ENCODE data around the gene PIP5KL1.

Gene PIP5KL1, protein sequence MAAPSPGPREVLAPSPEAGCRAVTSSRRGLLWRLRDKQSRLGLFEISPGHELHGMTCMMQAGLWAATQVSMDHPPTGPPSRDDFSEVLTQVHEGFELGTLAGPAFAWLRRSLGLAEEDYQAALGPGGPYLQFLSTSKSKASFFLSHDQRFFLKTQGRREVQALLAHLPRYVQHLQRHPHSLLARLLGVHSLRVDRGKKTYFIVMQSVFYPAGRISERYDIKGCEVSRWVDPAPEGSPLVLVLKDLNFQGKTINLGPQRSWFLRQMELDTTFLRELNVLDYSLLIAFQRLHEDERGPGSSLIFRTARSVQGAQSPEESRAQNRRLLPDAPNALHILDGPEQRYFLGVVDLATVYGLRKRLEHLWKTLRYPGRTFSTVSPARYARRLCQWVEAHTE

GRCh38 chr9:127930231-127931091, at the start of gene PIP5KL1:
Gene PIP5KL1, minus strand, starts transcription at chr9:127930777. Its CDS starts 25 bp downstream, at chr9:127930752.
- DNase-seq, result peak; percentile 51 to 76

DNA sequence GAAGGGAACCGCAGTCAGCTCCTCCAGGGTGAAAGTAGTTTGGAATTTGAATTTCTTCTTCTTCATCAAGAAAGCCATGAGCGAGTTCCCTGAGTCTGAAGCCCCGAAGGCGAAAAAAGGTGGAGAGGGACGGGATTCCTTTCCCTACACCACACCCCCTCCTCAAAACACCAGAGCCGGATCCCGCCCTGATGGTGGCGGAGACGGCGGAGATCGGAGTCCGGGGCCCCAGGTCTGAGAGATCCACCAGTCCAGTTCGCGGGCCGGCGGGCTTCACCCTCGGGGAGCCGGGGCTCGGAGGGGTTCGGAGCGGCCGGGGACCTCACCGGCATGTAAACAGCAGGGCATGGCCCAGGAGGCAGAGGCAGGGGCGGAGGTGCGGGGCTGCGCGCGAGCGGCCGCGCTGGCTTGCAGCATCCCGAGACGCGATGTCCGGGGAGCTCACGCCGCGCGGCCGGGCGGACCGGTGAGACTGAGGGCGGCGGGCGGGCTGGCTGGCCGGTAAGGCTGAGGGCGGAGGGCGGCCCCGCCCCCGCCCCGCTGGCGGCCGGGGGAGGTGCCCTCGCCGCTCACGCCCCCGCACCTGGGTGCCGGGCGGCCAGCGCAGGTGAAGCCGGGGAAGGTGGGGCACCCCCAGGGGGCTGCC, 49.6 kb upstream of the PIP5KL1 start:
- DNase-seq, result no peak

GRCh38 chr9:127979333-127980059, 48.9 kb upstream of the PIP5KL1 start:
- DNase-seq, result no peak

DNA sequence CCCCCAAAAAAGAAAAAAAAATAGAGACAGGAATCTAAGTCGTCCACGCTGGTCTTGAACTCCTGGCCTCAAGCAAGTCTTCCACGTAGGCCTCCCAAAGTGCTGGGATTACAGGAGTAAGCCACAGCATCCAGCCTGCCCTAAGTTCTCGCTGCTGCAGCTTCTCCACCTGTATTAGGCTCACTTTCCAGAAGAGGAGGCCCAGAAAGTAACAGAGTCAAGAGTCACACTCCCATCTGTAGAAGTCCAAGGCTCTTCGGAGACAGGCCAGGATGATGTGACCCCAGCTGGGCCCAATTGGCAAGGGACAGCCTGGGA, 48.4 kb upstream of the PIP5KL1 start:
- DNase-seq, result no peak

- DNase-seq, result peak; percentile 35 to 81
Observed at GRCh38 chr9:127977884-127978647, 47.5 kb upstream of the PIP5KL1 start.

DNA sequence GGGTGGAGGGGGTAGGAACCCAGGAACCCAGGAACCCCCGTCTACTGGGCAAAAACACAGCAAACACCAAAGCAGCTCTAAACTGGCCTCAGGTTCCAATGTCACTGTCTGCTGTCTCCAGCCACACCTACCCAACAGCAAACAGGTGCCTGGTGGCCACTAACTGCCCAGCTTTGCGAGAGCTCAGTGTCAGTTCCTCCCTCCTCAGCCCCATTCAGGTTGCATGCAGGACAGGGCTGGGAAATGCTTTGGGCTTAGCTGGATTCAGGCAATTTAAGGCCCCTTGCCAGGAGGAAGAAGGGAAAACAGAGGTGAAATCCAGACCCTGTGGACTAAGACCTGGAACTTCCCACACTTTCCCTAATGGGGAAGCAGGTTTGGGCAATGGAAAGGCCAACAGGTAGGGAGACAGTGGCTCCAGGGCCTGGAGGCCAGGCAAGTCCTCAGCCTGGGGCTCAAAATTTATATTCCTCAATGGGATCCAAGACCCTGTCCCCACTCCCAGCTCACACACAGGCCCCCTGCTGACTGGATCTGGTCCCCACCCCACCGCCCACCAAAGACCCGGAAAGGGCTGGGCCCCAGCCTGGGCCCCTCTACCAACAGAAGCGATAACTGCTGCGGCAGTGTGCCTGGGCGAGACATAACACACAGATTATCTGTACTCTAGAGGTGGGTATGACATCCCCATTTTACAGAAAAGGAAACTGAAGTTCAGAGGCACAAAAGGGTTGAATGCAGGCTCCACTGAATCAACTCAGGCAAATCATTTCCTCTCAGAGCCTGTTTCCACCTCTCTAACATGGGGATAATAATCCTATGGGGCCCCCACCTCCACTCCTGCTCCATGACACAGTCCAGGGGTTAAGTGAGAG, 46.7 kb upstream of the PIP5KL1 start:
- DNase-seq, result peak; percentile 9 to 61

- no peak for DNase-seq
Observed at GRCh38 chr9:127976498-127976897, 45.9 kb upstream of the PIP5KL1 start.

DNA sequence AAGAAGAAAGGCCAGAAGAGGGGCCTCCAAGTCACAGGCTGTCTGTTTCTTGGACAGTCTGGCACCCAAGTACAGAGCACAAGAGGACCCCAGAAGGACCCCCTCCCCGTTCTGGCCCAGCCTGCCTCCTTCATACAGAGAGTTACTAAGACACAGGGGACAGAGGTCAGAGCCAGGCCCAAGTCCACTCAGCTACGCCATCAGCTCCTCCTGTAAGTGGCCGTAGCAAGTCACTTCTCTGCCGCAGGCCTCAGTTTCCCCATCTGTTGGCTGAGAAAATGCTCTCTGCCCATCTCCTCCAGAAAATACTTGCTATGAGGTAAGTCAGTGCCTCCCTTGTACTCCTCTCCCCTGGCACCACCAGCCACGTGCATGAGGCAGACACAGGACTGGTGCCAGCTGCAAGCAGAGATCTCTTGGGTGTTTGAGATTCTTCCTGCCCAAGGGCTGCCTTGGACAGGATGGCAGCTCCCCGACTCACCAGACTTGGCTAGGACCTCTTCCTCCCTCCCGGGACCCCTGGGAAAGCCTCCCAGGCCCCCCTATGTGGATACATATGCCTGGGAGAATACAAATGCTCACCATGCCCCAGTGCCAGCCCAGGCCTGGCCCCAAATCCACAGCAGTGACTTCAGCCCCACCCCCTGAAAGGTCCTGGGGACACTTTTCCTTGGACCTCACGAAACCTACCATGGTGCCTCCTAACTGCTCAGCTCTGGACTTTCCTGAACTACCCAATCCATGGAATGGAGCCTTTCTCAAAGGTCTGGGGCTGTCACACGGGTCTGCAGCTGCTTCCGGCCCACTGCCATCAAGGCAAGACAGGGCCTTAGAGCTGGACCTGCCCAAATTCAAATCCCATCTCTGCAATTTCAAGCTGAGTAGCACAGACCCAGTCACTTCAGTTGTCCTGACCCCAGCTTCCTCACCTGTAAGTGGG, 45.1 kb upstream of the PIP5KL1 start:
- no peak for DNase-seq

DNA sequence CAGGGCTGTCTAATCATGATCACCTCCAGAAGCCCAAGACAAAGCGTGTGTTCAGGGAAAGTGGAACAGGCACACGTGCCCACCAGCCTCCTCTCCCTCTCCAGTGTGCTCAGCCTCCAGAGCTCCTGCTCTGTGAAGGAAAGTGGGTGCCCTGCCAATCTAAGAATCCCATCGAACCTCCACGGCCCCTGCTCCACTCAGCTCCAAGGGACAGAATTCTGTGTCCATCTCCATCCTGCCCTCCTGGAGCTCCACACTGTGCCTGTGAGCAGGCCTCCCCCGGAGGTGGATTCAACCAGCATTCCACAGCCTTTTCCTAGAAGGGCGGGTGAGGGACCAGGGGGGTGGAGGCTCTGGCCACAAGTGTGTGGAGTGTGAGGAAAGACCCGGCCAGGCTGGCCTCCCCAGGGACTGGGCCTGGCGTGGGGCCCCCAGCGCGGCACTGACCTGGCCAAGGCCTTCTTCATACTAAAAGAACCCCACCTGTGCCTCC, 44.2 kb upstream of the PIP5KL1 start:
- no peak for DNase-seq

- no peak for DNase-seq
Observed at GRCh38 chr9:127974001-127974768, 43.6 kb upstream of the PIP5KL1 start.

GRCh38 chr9:127973169-127974000, 42.8 kb upstream of the PIP5KL1 start:
- DNase-seq, result no peak

GRCh38 chr9:127972236-127972871, 41.8 kb upstream of the PIP5KL1 start:
- DNase-seq, result no peak

- peak; percentile 62 to 86 for DNase-seq
Observed at GRCh38 chr9:127971357-127972235, 41.0 kb upstream of the PIP5KL1 start.

DNA sequence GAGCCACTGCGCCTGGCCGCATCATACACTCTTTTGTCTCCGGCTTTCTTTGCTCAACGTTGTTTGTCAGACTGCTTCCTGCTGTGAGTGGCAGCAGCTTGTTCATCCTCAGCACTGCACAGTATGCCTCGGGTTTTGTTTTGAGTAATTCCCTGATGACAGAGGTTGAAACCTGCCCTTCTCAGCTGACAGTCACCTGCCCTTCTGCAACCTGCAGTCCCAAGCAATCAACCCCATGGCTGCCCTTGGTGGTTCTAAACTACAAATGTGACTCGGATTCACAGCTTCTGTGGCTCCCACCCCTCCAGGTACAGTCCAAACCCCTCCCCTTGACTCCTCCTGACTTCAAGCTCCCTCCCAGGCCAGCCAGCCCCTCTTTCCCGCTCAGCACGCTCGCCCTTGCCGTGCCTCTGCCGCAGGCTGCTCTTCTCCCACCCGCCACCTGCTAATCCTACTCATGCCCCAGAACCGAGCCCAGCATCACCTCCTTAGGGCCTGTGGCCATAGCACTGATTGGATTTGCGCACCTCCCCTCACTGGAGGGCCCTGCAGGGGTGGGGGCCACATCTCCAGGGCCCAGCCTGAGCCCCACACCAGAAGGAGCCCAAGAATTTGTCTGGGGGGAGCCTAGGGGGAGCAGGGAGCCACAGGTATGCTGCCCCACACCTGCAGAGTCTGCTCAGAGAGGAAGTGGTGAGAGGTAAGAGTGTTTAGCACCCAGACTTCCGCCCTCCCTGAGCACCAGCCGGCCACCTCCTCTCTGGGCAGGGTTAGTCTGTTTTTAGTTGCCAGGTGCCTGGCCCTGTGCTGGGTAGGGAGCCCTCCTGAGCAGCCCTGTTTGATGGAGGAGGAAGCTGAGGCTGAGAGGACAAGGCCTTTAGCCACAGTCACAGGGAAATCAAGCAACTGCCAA, 40.1 kb upstream of the PIP5KL1 start:
- no peak for DNase-seq

DNA sequence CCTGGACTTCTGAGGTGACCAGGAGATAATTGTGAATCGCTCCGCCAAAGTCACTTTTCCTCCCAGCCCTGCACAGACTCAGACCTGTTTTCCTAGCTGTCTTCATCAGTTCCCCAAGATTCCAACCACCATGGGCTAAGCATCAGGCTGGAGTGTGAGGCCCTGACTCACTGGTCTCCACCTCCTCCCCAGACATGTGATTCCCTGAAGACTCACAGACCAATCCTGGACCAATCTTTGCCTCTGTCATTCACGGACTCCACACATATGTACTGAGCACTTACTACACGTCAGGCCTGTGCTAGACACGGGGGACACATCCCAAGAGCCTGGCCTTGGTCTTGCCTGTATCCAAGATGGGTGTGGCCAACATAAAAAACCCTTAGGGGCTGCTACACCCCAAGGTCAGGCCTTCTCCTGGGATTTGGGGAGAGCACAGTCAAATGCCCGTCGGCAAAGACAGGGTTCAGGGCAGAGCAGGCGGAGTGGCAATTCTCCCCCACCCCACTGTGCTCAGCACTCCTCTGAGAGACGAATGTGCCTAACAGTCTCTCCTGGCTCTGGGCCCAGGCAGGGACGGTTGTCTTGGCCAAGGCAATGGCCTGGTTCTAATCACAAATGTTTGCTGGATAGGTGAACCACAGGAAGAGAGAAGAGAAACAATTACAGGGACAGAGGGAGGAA, 38.3 kb upstream of the PIP5KL1 start:
- peak in 1 of 2 donors; percentile 56 for DNase-seq

Data from inflammatory macrophage treated with lipopolysaccharide for 1 hour (primary cell).